GM06990 (cell line): ENCODE results near the gene LTF.

Experiments used
- DNase-seq: peaks from one replicate; pipeline ENCODE4 v3.0.0-alpha.2; 2011; ENCODE audit not compliant: insufficient read length; ENCODE audit errors: extremely low read depth
- H3K27me3 ChIP-seq: replicated peaks from 2 replicates; pipeline ENCODE4 v1.6.0; 2011; ENCODE audit warnings: low read length; ENCODE audit not compliant: control insufficient read depth, insufficient read depth
- H3K36me3 ChIP-seq: 2 replicates; pipeline ENCODE4 v1.5.1; 2011; ENCODE audit warnings: low read length; ENCODE audit not compliant: control insufficient read depth, insufficient read depth
- H3K4me3 ChIP-seq: replicated peaks from 2 replicates; pipeline ENCODE4 v1.5.1; 2011; ENCODE audit warnings: low read depth, mild to moderate bottlenecking, control low read depth, low read length
- TF ChIP-seq, protein P1 (sequence below): IDR thresholded peaks from 2 replicates; pipeline ENCODE4 v1.5.1; 2011; ENCODE audit warnings: low read length, control low read depth, mild to moderate bottlenecking, inconsistent platforms; ENCODE audit not compliant: insufficient read depth, poor library complexity, severe bottlenecking

The LTF gene

DNA sequence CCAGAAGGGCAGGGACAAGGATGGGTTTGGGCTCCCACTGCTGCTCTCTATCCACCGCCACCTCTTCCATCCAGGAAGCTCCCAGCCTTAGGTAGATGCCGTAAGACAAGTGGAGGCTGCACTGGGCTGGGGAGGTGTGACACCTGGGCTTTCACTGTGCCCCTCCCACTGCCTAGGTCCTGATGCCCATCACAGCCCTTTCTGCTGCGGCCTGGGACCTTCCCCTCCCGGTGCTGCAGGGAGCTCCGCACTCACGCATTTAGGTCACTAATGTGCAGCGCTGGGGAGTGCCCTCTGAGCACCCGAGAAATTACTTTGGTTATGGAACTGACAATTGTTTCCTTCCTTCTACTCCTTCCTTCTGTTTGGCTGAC, 850 bp downstream of the LTF start:
- TF ChIP-seq, protein P1, sequence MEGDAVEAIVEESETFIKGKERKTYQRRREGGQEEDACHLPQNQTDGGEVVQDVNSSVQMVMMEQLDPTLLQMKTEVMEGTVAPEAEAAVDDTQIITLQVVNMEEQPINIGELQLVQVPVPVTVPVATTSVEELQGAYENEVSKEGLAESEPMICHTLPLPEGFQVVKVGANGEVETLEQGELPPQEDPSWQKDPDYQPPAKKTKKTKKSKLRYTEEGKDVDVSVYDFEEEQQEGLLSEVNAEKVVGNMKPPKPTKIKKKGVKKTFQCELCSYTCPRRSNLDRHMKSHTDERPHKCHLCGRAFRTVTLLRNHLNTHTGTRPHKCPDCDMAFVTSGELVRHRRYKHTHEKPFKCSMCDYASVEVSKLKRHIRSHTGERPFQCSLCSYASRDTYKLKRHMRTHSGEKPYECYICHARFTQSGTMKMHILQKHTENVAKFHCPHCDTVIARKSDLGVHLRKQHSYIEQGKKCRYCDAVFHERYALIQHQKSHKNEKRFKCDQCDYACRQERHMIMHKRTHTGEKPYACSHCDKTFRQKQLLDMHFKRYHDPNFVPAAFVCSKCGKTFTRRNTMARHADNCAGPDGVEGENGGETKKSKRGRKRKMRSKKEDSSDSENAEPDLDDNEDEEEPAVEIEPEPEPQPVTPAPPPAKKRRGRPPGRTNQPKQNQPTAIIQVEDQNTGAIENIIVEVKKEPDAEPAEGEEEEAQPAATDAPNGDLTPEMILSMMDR, result no peak
- no peak for DNase-seq
- no peak overlapping the region for H3K4me3 ChIP-seq
- no peaks in the 10 kb centered on the region for H3K36me3 ChIP-seq
- H3K27me3 ChIP-seq, result peaks cover 2% of the 10 kb centered on the region

DNA sequence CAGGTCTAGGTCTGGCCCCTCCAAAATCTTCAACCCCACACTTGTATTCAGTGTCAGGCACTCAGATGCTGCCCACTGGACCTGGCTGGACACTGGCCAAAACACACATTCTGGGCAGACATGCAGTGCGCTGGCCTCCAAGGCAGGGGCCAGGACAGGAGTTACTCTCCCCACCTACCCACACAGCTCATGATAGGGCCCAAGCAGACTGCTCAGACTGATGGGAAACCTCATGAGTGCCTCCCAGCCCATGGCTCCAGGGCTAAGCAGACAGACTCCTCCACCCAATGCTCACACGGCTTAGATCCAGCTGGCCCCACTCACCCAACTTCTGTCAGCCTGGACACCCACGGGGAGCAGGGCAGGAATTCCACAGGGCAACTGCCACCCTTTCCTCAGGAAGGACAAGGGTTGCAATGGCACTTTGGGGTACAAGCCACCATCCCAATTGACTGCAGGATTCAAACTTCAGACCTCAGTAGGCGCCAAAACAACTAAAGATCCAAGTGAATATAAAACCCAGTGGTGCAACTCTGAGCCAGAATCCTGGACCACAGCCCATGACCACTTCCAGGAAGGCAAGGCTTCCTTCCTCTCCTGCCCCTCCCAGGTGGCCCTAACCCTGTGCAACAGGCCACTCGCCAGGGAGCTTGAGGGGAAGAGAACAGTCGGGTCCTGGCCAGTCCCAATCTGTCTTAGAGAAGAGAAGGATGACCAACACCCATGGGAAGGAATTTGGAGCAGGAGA, 1.4 kb downstream of the LTF start:
- TF ChIP-seq, protein P1, result no peak
- DNase-seq, result no peak
- peaks cover 2% of the 10 kb centered on the region for H3K27me3 ChIP-seq

DNA sequence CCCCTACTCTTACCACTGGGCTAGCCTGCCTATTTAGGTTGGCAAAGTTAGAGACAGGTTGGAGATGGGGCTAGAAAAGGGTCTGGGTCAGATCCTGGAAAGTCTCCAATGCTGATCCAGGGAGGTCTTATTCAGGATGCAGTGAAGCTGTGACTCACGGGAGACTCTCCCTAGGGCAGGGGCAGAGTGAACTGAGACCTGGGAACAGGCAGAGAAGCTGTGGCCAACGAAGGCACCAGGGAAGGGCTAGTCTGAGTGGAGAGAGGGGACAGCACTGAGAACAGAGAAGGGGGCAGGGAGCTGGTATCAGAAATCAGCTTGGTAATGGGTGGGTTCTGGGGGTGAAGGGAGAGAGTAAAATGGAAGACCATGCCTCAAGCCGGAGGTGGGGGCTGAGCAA, 2.2 kb downstream of the LTF start:
- peaks cover 2% of the 10 kb centered on the region for H3K27me3 ChIP-seq

More for the DNA sequence above, 1.4 kb downstream of the LTF start:
- Histone ChIP-seq H3K36me3 (no peaks in the 10 kb centered on the region), H3K4me3 (no peak overlapping the region)

DNA sequence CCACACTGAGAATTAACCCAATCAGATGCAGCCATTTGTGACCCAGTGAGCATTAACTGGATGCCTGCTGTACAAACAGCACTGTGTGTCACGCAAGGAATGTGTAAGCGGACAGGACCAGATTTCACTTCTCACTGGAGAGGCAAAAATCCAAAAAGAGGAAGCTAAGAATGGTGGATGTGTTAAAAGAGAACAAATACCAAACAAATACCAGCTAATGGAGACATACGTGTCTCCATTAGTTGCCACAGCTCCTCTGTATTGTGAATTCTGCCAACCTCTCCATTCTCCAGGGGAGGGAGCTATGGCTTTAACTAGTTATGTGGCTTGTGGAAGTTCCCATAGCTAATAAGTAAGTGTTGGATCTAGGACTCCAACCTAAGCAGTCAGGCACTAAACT, 2.6 kb downstream of the LTF start:
- H3K36me3 ChIP-seq, result no peaks in the 10 kb centered on the region
- no peak for DNase-seq
- TF ChIP-seq, protein P1, result no peak
- H3K27me3 ChIP-seq, result peaks cover 2% of the 10 kb centered on the region
- no peak overlapping the region for H3K4me3 ChIP-seq

More for the DNA sequence above, 2.2 kb downstream of the LTF start:
- Histone ChIP-seq H3K4me3 (no peak overlapping the region), H3K36me3 (no peaks in the 10 kb centered on the region)
- no peak for DNase-seq
- TF ChIP-seq, protein P1, result no peak

DNA sequence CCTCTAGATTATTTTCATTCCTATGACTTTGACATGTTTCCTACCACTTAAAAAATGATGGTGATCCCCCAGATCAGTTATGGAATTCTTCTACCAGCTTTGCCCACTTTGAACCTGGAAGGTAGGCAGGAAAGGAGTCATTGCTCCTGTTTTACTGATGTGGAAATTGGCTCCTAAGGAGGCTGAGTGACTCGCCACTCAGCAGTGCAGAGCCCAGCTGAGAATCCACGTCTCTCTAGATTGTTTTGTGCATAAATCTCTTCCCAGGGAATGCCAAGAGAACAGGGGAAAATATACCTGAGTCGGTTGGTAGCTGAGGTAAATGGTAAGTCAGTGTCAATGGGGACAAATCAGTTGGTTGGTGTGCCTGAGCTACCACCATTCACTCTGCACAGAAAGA, 4.7 kb downstream of the LTF start:
- TF ChIP-seq, protein P1, result no peak
- Histone ChIP-seq H3K36me3 (no peaks in the 10 kb centered on the region), H3K4me3 (no peak overlapping the region), H3K27me3 (peaks cover under 1% of the 10 kb centered on the region)
- no peak for DNase-seq
